GOT3 (cell line): ENCODE data around the gene USP17L20.
"Not testable (repeated sequence)": the region's sequence is repeated elsewhere in the genome, so short reads cannot be mapped to it uniquely, and the experiment has no call there.

ENCODE experiments used
- DNase-seq: peaks from one replicate; lab custom pipeline; 2025; ENCODE audit warnings: mixed read lengths; lab: John Stamatoyannopoulos, UW

Gene USP17L20

GRCh38 chr4:9257824-9258223 is at the start of gene USP17L20:
TSS of gene USP17L20 (plus strand) at chr4:9258124. CDS start at chr4:9258124, 0 bp downstream.
- not testable (repeated sequence) for DNase-seq

- not testable (repeated sequence) for DNase-seq
These were observed 47.6 kb upstream of the USP17L20 start, which contains the start of gene USP17L10 for GRCh38 chr4:9210357-9210756. TSS of gene USP17L10 (plus strand) at chr4:9210657. CDS start at chr4:9210657, 0 bp downstream.

GRCh38 chr4:9214701-9215100 is 43.2 kb upstream of the USP17L20 start:
- DNase-seq = not testable (repeated sequence)

- not testable (repeated sequence) for DNase-seq
These were observed 42.8 kb upstream of the USP17L20 start, which contains the start of gene USP17L11 for GRCh38 chr4:9215105-9215504. TSS of gene USP17L11 (plus strand) at chr4:9215405. CDS start at chr4:9215405, 0 bp downstream.

- not testable (repeated sequence) for DNase-seq
These were observed 38.1 kb upstream of the USP17L20 start, which contains the start of gene USP17L12 for GRCh38 chr4:9219852-9220251. TSS of gene USP17L12 (plus strand) at chr4:9220152. CDS start at chr4:9220152, 0 bp downstream.

GRCh38 chr4:9224596-9224995 is 33.3 kb upstream of the USP17L20 start, which contains the start of gene USP17L13:
TSS of gene USP17L13 (plus strand) at chr4:9224896. CDS start at chr4:9224896, 0 bp downstream.
- not testable (repeated sequence) for DNase-seq

GRCh38 chr4:9230249-9230648 is 27.7 kb upstream of the USP17L20 start:
- not testable (repeated sequence) for DNase-seq

GRCh38 chr4:9234085-9234484 is 23.8 kb upstream of the USP17L20 start, which contains the start of gene USP17L15:
TSS of gene USP17L15 (plus strand) at chr4:9234385. CDS start at chr4:9234385, 0 bp downstream.
- DNase-seq = not testable (repeated sequence)

GRCh38 chr4:9238461-9238860 is 19.5 kb upstream of the USP17L20 start:
- not testable (repeated sequence) for DNase-seq

GRCh38 chr4:9243579-9243978 is 14.3 kb upstream of the USP17L20 start, which contains the start of gene USP17L17:
TSS of gene USP17L17 (plus strand) at chr4:9243879. CDS start at chr4:9243879, 0 bp downstream.
- not testable (repeated sequence) for DNase-seq

- DNase-seq = not testable (repeated sequence)
These were observed 9.8 kb upstream of the USP17L20 start, which contains the start of gene USP17L18 for GRCh38 chr4:9247953-9248680. TSS of gene USP17L18 (plus strand) at chr4:9248630. CDS start at chr4:9248630, 0 bp downstream.

GRCh38 chr4:9253078-9253477 is 4.8 kb upstream of the USP17L20 start, which contains the start of gene USP17L19:
TSS of gene USP17L19 (plus strand) at chr4:9253378. CDS start at chr4:9253378, 0 bp downstream.
- DNase-seq = not testable (repeated sequence)

- not testable (repeated sequence) for DNase-seq
These were observed 4.6 kb downstream of the USP17L20 start, which contains the start of gene USP17L21 for GRCh38 chr4:9262572-9262971. TSS of gene USP17L21 (plus strand) at chr4:9262872. CDS start at chr4:9262872, 0 bp downstream.

- not testable (repeated sequence) for DNase-seq
These were observed 9.4 kb downstream of the USP17L20 start, which contains the start of gene USP17L22 for GRCh38 chr4:9267319-9267718. TSS of gene USP17L22 (plus strand) at chr4:9267619. CDS start at chr4:9267619, 0 bp downstream.

- DNase-seq = not testable (repeated sequence)
These were observed 13.8 kb downstream of the USP17L20 start for GRCh38 chr4:9271719-9272118.
